ENCODE data around the gene GLA.

GRCh38 chrX:101410461-101410860 is 2.7 kb upstream of the GLA start:
- no peak for TF ChIP-seq CTCF (IDR thresholded peaks at IDR 0.05; ENCODE audit: insufficient read depth, low read length, poor library complexity, severe bottlenecking)
- TF ChIP-seq EZH2phosphoT487 (conservative IDR thresholded peaks at IDR 0.05; ENCODE audit: low read length) = no peak

Data from SU-DHL-6 (cell line).